Measurements from ENCODE around the gene TADA2A. TPM values are rescaled to one million over a fixed set of nuclear protein-coding genes. Genes with fewer than 3 reads are reported as not detected.

TADA2A gene
- total RNA-seq, 1 experiment from 2014 or later, result 11.4 TPM

DNA sequence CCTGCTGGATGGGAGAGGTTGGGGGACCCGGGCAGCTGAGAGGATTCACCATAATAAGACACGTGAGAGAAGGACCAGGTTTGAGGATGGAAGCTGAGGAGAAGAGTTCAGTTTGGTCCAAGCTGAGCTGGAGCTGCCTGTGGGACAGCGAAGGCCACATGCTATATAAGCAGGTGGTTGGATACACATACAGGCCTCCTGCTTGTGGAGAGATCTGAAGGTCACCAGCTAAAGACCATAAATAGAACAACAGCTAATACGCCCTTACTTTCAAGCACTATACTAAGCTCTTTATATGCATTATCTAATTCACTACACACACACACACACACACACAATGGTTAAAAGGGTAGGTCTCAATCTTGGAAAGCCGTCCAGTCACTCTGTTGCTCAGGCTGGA lies 115.1 kb downstream of the TADA2A start:
- CTCF ChIA-PET, result no interaction called here
- intact Hi-C loops (cut with micrococcal nuclease; ENCODE audit: unreplicated experiment), result no loop called here

DNA sequence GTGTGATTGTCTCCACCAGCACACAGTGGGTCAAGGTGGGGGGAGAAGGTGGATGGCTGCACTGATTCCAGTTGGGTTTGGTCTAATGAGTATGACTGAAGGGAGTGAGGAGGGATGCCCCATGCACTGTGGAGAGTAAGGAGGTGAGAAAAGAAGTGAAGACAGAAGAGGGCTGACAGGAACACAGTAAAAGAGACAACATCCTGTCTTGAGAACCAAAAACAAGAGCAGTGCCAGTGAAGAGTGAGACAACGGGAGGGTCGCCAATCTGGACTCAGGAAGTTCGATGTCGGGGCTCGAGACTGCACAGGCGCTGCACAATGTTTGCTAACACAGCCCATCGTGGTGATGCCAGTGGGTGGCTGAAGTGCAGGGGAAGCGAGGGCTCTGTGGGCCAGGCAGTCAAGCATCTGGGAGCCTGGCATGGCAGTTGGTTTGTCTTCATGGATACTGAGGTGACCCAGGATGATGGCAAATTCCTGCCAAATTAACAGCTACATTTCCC lies 117.1 kb downstream of the TADA2A start:
- Histone ChIP-seq H3K4me1 (ENCODE audit: control insufficient read depth, insufficient read depth, low read length) (no peaks in the 10 kb centered on the region), H3K4me3 (ENCODE audit: low read depth in 2 of 2, low read length in 2 of 2) (no peak overlapping the region), H3K36me3 (ENCODE audit: control insufficient read depth, insufficient read depth, low read length) (no peaks in the 10 kb centered on the region), H3K27me3 (ENCODE audit: control insufficient read depth, insufficient read depth, low read length) (no peaks in the 10 kb centered on the region), H3K9me3 (ENCODE audit: control insufficient read depth, insufficient read depth, low read depth, low read length) (no peaks in the 10 kb centered on the region), H3K27ac (ENCODE audit: low read length) (no peak overlapping the region)
- ChIA-PET POLR2A (no interaction called here), CTCF (no interaction called here)
- in situ Hi-C loops (cut with HindIII; ENCODE audit: low pct_unique_long_range_greater_than_20kb, low sequenced_read_pairs) (no loop called here), intact Hi-C loops (cut with micrococcal nuclease; ENCODE audit: unreplicated experiment) (no loop called here)
- ATAC-seq, result no peak
- TF ChIP-seq POLR2AphosphoS5 (IDR thresholded peaks at IDR 0.05; ENCODE audit: low read depth, low read length), result no peak
- TF ChIP-seq, protein P1, sequence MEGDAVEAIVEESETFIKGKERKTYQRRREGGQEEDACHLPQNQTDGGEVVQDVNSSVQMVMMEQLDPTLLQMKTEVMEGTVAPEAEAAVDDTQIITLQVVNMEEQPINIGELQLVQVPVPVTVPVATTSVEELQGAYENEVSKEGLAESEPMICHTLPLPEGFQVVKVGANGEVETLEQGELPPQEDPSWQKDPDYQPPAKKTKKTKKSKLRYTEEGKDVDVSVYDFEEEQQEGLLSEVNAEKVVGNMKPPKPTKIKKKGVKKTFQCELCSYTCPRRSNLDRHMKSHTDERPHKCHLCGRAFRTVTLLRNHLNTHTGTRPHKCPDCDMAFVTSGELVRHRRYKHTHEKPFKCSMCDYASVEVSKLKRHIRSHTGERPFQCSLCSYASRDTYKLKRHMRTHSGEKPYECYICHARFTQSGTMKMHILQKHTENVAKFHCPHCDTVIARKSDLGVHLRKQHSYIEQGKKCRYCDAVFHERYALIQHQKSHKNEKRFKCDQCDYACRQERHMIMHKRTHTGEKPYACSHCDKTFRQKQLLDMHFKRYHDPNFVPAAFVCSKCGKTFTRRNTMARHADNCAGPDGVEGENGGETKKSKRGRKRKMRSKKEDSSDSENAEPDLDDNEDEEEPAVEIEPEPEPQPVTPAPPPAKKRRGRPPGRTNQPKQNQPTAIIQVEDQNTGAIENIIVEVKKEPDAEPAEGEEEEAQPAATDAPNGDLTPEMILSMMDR (IDR thresholded peaks at IDR 0.05), result no peak
- TF ChIP-seq SIN3A (IDR thresholded peaks at IDR 0.05; ENCODE audit: borderline replicate concordance, insufficient read depth, low read depth, low read length), result no peak
- TF ChIP-seq, protein P2, sequence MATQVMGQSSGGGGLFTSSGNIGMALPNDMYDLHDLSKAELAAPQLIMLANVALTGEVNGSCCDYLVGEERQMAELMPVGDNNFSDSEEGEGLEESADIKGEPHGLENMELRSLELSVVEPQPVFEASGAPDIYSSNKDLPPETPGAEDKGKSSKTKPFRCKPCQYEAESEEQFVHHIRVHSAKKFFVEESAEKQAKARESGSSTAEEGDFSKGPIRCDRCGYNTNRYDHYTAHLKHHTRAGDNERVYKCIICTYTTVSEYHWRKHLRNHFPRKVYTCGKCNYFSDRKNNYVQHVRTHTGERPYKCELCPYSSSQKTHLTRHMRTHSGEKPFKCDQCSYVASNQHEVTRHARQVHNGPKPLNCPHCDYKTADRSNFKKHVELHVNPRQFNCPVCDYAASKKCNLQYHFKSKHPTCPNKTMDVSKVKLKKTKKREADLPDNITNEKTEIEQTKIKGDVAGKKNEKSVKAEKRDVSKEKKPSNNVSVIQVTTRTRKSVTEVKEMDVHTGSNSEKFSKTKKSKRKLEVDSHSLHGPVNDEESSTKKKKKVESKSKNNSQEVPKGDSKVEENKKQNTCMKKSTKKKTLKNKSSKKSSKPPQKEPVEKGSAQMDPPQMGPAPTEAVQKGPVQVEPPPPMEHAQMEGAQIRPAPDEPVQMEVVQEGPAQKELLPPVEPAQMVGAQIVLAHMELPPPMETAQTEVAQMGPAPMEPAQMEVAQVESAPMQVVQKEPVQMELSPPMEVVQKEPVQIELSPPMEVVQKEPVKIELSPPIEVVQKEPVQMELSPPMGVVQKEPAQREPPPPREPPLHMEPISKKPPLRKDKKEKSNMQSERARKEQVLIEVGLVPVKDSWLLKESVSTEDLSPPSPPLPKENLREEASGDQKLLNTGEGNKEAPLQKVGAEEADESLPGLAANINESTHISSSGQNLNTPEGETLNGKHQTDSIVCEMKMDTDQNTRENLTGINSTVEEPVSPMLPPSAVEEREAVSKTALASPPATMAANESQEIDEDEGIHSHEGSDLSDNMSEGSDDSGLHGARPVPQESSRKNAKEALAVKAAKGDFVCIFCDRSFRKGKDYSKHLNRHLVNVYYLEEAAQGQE (IDR thresholded peaks at IDR 0.05; ENCODE audit: insufficient read depth in 1 of 2, low read depth in 2 of 2, low read length in 1 of 2), result no peak
- TF ChIP-seq TCF7L2 (IDR thresholded peaks at IDR 0.05; ENCODE audit: low read depth, low read length), result no peak
- DNase-seq (ENCODE audit: low read depth, low spot score), result no peak
- BruUV-seq (replicated peaks), result no TSS peak

More for the DNA sequence above, 115.1 kb downstream of the TADA2A start:
- DNase-seq (ENCODE audit: low read depth, low spot score) (no peak), ATAC-seq (no peak)
- no peaks in the 10 kb centered on the region for H3K9me3 ChIP-seq (ENCODE audit: control insufficient read depth, insufficient read depth, low read depth, low read length)
- H3K36me3 ChIP-seq (ENCODE audit: control insufficient read depth, insufficient read depth, low read length), result no peaks in the 10 kb centered on the region
- in situ Hi-C loops (cut with HindIII; ENCODE audit: low pct_unique_long_range_greater_than_20kb, low sequenced_read_pairs), result no loop called here
- POLR2A ChIA-PET, result interaction anchor here (0.6 kb wide), 1 partner anchor 74 kb away, joined by 3 read pairs; no protein-coding TSS in a partner anchor
- H3K27ac ChIP-seq (ENCODE audit: low read length), result no peak overlapping the region
- H3K4me1 ChIP-seq (ENCODE audit: control insufficient read depth, insufficient read depth, low read length), result no peaks in the 10 kb centered on the region
- no peak for TF ChIP-seq POLR2AphosphoS5 (IDR thresholded peaks at IDR 0.05; ENCODE audit: low read depth, low read length)
- TF ChIP-seq, protein P2 (IDR thresholded peaks at IDR 0.05; ENCODE audit: insufficient read depth in 1 of 2, low read depth in 2 of 2, low read length in 1 of 2), result no peak
- TF ChIP-seq TCF7L2 (IDR thresholded peaks at IDR 0.05; ENCODE audit: low read depth, low read length), result no peak
- TF ChIP-seq SIN3A (IDR thresholded peaks at IDR 0.05; ENCODE audit: borderline replicate concordance, insufficient read depth, low read depth, low read length), result no peak
- TF ChIP-seq, protein P1 (IDR thresholded peaks at IDR 0.05), result no peak
- no peak overlapping the region for H3K4me3 ChIP-seq (ENCODE audit: low read depth in 2 of 2, low read length in 2 of 2)
- H3K27me3 ChIP-seq (ENCODE audit: control insufficient read depth, insufficient read depth, low read length), result no peaks in the 10 kb centered on the region
- no TSS peak for BruUV-seq (replicated peaks)
